Fibroblast of pulmonary artery (primary cell): ENCODE results near the gene GRIP2.

ENCODE experiments used
- DNase-seq: peaks from one replicate; pipeline ENCODE4 v3.0.0-alpha.2; 2010; ENCODE audit warnings: low read depth
- H3K4me3 ChIP-seq: replicated peaks from 2 replicates; pipeline ENCODE4 v1.5.1; 2011; ENCODE audit warnings: low read depth, mild to moderate bottlenecking, control low read depth, low read length, moderate library complexity
- CTCF ChIP-seq: IDR thresholded peaks from 2 replicates; pipeline ENCODE4 v1.5.1; 2011; ENCODE audit warnings: mild to moderate bottlenecking, control low read depth, low read length, inconsistent platforms; ENCODE audit errors: missing control alignments

GRIP2 gene

GRCh38 chr3:14465425-14465824, 74.7 kb downstream of the GRIP2 start:
- H3K4me3 ChIP-seq, result no peak overlapping the region
- no peak for TF ChIP-seq CTCF
- DNase-seq, result no peak

DNA sequence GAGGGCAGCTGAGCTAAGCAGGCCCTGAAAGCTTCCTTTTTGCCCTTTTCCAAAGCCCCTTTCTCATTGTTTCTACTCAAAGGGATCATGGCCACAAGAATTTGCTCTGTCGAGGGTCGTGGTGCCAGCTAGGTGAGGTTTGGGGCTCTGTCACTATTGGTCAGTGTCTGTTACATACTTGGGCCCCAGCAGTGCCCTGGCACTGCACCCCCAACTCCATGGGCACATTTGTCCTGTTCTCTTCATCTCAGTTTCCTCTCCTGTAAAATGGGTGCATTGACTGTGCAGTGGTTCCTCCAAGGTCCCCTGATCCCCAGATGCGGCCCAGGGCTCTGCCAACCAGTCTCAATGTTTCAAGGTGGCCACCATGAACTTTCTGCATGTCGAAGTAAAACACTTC, 75.6 kb downstream of the GRIP2 start:
- no peak overlapping the region for H3K4me3 ChIP-seq
- no peak for DNase-seq
- no peak for TF ChIP-seq CTCF

DNA sequence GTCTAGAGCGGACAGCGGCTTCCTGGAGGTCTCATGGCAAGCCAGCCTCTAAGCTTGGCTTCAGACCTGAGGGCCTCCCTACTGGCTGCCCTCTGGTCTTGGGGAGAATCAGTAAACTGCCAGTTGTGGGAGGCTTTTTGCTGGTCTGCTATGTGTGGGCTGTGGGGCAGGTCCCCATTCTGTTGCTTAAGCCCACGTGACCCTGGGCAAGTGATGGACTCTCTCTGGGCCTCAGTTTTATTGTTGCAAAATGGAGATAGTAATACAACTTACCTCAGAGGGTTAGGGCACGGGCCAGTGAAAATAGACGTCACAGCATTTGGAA, 76.0 kb downstream of the GRIP2 start:
- H3K4me3 ChIP-seq, result no peak overlapping the region
- DNase-seq, result no peak
- no peak for TF ChIP-seq CTCF

DNA sequence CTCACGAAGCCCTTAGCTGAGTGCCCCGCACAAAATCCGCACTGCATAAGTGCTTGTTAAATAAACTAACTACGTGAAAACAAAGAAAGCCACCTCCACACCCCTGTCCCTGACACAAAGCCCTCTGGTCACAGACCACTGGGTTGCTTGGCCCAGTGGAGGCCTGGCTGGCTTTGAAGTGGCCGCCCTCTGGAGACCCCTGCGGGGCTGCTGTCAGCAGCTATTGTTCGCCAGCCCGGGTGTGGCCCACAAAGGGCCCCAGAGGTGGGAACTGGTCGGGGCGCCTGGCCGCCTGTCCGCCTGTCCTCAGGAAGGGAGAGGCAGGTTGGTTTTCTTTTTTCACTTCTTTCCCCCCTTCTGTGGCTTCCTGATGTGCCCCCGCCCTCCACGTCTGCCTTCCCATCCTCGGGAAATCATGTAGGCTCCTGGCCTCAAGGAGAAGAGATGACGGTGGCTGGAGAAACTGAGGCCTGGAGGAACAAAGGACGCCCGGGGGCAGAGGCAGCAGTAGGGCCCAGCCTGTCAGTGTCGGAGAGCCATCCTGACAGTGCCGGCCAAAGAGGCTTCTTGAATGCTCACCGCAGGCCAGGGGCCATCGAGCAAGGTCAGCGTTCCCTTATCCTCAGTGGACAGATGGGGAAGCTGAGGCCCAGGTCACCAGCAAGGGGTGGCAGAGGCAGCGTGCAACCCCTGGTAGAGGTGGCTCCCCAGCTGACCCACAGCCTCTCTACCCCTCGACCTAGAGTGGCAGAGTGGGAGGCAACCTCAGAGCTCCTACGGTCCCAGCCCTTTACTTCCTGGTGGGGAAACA, 76.6 kb downstream of the GRIP2 start:
- H3K4me3 ChIP-seq, result no peak overlapping the region
- no peak for DNase-seq
- TF ChIP-seq CTCF, result no peak

- no peak for DNase-seq
- TF ChIP-seq CTCF, result no peak
- H3K4me3 ChIP-seq, result no peak overlapping the region
These were observed 77.4 kb downstream of the GRIP2 start for GRCh38 chr3:14462738-14463137.

DNA sequence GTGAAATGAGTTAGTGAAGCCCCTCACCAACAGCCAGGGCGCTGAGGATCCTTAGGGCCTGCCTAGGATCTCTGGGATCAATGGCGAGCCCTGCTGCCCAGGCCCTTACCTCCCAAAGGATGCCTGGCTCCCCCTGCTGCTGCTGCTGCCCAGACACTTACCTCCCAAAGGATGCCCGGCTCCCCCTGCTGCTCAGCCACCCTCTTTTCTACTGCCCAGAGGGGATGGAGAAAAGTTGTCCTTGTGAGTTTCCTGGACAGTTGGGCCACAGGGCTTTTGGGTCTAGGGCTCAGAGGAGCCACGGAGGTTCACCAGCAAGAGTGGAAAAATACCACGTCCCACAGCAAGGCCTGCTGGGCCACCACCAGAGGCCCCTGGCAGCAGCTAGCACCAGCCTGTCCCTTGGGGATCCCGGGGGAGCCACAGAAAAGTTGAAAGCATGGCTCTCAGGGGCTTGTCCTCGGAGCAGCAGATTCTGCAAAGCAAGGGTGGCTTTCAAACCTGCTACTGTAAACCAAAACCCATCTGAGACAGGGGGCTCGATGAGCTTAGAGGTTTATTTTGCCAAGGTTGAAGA, 78.3 kb downstream of the GRIP2 start:
- peak; percentile 81 for DNase-seq
- peak; percentile 82 for TF ChIP-seq CTCF

DNA sequence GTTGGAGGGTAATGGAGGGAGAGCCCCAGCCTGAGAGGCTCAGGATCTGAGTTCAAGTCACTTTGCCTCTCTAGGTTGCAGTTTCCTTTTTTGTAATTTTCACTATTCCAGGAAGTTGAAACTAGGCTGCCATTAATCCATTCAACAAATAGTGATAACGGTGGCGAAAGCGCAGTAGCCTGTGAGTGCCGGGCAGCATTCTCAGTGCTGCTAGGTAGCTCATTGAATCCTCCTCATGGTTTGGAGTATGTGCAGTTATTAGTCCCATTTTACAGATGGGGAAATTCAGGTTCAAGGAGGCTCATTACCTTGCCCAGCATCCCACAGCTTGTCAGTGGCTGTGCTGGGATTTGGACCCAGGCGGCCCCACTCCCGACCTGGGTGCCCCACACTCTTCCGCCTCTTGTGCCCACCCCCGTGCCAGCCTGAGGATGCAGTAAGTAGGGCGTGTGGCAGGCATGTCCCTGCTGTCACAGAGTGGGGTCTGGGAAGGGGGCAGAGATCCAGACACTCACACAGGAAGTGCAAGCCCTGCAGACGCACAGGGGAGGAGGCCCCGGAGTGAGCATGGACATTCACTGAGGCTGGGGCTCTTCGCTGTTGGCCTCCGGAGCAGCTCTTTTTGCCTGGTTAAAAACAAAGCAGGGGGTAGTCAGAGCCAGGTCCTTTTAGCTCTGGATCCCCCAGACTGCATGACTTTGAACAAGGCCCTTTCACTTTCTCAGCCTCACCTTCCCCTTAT, 79.0 kb downstream of the GRIP2 start:
- TF ChIP-seq CTCF, result no peak
- no peak for DNase-seq

More for the DNA sequence above, 78.3 kb downstream of the GRIP2 start:
- H3K4me3 ChIP-seq, result no peak overlapping the region

More for the DNA sequence above, 79.0 kb downstream of the GRIP2 start:
- no peak overlapping the region for H3K4me3 ChIP-seq
